IPS-NIHi7 (cell line): ENCODE measurements around the gene POLR3H.
"Not testable (repeated sequence)": the region's sequence is repeated elsewhere in the genome, so short reads cannot be mapped to it uniquely, and the experiment has no call there.

ENCODE experiments used
- DNase-seq: peaks from one replicate; pipeline ENCODE4 v3.0.0; 2012; ENCODE audit warnings: mixed read lengths; ENCODE audit errors: extremely low spot score

The POLR3H gene, protein sequence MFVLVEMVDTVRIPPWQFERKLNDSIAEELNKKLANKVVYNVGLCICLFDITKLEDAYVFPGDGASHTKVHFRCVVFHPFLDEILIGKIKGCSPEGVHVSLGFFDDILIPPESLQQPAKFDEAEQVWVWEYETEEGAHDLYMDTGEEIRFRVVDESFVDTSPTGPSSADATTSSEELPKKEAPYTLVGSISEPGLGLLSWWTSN

DNA sequence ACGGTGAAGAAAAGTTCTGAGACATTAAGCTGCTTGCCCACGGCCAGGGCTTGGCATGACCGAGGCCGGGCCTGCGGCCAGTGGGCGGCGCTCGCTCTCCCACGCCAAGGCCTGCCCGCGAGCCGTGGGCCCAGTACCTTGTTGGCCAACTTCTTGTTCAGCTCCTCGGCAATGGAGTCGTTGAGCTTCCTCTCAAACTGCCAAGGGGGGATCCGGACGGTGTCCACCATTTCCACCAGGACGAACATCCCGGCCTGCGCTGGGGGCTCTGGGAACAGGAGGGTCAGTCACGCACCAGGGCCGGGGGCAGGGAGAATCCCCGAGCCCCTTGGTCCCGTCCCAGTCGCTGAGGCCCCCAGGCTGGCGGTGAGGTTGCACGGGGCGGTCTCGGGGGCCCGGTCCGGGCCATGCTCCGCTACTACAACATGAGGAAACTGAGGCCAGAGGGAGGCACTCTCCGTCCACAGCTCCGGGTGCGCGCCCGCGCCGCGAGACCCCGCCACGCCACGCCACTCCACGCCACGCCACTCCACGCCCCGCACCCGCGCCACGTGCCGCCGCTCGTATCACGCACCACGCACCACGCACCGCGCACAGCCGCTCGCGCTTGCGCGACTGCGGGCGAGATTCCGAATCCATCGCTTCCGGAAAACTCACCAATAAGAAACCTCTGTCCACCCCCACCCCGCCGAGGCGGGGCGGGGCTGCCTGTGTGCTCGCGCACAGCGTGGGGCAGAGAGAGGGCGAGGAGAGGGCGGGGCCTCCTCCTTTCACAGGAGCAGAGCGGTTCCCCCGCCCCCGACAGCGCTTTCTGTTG lies at the start of gene POLR3H:
Gene POLR3H (minus strand): TSS at position 617 of the 817 bp plus-strand sequence. CDS start 369 bp downstream, at position 248.
- peak; percentile 99 for DNase-seq

DNA sequence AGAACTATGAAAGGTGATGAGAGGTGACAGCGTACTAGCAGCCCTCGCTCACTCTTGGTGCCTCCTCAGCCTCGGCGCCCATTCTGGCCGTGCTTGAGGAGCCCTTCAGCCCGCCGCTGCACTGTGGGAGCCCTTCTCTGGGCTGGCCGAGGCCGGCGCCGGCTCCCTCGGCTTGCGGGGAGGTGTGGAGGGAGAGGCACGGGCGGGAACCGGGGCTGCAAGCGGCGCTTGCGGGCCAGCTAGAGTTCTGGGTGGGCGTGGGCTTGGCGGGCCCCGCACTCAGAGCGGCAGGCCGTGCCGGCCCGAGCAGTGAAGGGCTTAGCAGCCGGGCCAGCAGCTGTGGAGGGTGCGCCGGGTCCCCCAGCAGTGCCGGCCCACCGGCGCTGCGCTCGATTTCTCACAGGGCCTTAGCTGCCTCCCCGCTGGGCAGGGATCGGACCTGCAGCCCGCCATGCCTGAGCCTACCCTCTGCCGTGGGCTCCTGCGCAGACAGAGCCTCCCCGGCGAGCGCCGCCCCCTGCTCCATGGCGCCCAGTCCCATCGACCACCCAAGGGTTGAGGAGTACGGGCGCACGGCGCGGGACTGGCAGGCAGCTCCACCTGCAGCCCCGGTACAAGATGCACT lies 49.2 kb upstream of the POLR3H start:
- DNase-seq: not testable (repeated sequence)

GRCh38 chr22:41589391-41590241 lies 45.3 kb upstream of the POLR3H start, which contains the start of gene PMM1:
TSS of gene PMM1 (minus strand) at chr22:41589840. CDS start at chr22:41589805, 35 bp downstream.
- DNase-seq: peak; percentile 100

DNA sequence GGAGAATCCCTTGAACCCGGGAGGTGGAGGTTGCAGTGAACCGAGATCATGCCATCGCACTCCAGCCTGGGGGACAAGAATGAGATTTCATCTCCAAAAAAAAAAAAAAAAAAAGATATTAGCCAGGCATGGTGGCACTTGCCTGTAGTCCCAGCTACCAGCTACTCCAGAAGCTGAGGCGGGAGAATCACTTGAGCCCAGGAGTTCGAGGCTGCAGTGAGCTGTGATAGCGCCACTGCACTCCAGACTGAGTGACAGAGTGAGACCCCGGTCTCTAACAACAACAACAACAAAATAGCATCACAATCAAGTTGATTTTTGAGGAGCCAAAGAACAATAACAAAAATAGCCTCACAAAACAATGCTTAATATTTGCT lies 43.1 kb upstream of the POLR3H start:
- no peak for DNase-seq

DNA sequence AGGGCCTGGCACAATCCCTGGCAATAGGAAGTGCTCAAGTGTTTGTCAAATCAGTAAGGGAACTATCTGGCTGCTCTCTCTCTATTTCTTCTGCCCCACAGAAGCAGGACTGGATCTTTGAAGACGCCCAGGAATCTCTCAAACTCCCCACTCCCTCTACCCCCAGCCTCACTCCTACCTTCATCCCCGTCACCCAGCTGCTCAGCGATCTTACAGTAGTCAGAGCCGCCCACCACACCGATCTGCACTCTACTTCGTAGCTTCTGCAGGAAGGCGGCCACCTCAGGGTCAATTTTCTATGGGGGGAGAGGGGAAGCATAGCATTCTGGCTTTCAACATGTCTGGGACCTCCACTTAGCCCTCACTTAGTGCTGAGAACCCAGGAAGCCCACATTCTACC lies 41.6 kb upstream of the POLR3H start:
- DNase-seq: no peak

DNA sequence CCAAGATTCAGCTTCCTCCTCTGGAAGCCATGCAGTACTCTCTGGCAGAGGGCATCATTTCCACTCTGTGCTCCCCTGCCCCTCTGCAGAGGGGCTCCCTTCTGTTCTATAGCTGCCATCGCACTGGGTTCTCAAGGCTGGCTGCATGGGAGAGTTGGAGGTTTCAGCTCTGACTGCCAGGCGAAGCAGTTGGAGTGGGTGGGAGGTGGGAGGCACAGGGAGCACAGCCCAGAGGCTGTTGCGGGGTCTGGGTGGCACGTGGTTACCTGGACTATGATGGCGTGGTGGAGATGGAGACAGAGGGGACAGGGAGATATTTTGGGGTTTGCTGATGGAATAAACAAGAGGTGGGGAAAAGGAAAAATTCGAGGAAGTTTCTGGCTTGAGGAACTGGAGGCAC lies 40.6 kb upstream of the POLR3H start:
- no peak for DNase-seq

GRCh38 chr22:41582694-41583093 lies 38.4 kb upstream of the POLR3H start:
- no peak for DNase-seq

DNA sequence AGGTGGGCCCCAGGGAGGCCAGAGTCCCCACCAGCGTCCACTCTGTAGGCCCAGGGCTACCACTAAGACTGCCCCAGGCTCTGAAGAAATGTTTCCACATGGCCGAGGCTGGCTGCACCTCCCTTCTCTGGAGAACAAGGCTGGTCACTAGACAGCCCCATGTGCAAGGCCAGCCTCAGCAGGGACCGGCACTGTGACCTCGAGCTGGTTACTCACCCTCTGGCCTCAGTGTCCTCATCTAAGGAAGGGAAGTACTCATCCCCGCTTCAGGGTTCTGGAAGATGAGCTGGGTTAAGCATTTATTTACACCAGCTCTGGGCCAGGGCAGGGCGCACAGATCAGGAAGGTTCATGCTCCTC lies 35.7 kb upstream of the POLR3H start:
- no peak for DNase-seq

DNA sequence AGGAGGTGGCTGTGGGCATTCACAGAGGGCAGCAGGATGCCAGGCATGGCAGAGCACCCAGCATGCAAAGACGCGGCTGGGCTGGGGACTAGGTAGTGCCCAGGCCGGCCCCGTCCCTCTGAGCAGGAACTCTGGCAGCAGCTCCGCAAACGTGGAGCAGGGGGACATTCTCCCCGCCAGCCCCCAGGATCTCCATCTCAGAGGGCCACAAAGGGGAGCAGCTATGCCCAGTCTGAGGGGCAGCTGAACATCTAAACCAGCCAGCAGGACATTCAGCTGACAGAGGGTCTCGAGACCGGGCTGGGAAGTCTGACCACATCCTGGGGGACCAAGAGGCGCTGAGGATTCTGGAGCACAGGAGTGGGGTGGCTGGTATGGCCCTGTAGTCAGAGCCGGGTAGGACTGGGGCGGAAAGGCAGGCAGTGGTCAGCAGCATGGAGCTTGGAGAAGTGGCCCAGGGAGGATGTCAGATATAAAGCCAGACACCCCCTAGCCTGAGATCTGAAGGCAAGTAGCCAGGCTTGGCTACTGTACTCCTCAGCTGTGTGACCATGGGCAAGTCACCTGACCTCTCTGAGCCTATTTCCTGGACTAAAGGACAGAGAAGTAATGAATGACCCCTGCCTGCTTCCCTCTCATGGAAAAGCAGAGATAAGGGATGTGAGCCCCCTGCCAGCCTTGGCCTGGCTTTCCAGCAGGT lies 35.2 kb upstream of the POLR3H start:
- DNase-seq: no peak

- no peak for DNase-seq
Observed at GRCh38 chr22:41578818-41579217, 34.5 kb upstream of the POLR3H start.

GRCh38 chr22:41578114-41578513 lies 33.8 kb upstream of the POLR3H start:
- no peak for DNase-seq

DNA sequence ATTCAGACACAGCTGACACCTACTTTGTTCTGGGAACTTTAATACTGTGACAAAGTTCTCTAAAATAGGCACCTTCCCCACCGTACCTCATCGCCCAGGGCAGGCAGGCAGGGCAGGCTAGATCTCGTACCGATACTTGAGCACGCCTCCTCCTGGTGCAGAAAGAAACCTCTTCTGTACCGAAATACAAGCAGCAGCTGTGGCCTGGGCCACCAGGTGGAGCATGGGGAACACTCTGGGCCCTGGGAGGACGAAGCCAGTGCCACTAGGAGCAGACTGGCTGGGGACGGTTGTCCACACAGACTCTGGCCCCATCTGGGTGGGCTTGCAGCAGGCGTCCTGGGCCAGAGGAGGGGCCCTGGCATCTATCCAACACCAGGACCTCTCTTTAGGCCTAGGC lies 32.6 kb upstream of the POLR3H start:
- DNase-seq: peak; percentile 91

- DNase-seq: no peak
Observed at GRCh38 chr22:41575533-41575932, 31.3 kb upstream of the POLR3H start.

DNA sequence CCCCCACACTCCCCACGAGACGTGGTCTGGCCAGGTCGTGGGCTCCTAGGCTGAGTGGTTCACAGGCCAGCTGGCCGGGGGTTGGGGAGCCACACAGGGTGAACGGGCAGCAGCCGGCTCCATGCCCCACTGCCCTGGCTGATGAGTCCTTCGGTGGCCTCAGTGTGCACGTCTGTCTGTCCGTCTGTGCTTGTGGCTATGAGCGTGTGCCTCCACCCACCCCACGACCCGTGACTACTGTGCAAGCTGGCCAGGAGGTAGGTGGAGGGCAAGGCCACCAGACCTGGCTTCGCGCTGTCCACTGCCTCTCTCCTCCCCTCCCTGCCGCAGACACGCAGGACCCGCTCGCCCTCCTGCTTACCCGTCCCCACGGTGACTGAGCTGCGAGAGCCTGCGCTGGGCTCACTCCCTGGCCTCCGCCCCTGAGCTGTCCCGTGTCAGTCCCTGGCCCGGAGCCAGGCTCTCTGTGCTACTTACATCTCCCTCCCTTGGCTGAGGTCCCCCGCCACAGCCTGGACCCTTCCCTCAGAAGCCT lies 30.6 kb upstream of the POLR3H start:
- no peak for DNase-seq

DNA sequence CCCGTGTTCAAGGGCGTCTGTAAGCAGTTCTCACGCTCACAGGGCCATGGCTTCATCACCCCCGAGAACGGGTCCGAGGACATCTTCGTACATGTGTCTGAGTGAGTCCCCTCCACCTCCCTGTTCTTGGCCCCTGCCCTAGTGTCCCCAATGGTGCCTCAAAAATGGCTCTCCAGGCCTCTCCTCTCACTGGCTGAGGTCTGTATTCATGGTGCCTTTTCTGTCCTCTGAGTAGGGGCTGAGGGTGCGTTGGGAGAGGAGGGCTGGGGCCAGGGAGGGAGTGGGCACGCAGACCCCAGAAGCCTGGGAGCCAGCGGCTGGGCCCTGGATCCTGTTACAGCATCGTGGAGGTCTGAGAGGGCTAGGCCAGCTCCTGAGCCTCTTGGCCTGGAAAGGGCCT lies 29.4 kb upstream of the POLR3H start:
- no peak for DNase-seq

- not testable (repeated sequence) for DNase-seq
Observed at GRCh38 chr22:41572305-41572704, 28.0 kb upstream of the POLR3H start.

GRCh38 chr22:41571786-41572185 lies 27.5 kb upstream of the POLR3H start:
- no peak for DNase-seq

DNA sequence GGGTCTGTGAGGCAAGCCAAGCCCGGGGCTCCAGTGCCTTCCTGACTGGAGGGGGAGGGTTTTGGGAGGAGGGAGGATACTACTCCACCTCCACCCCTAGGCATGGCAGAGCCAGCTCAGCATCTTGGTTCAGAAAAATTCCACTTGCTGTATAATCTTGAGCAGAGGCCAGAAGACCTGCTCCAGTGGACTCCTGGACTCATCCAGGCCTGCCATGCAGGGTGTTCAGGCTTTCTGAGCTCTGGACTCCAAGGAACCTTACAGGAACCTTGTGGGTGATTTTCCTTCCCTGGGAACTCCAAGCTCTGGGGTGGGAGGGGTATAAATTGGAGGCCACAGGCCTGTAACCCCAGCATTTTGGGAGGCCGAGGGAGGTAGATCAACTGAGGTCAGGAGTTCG lies 26.0 kb upstream of the POLR3H start:
- no peak for DNase-seq

- no peak for DNase-seq
Observed at GRCh38 chr22:41568811-41569210, 24.5 kb upstream of the POLR3H start.

DNA sequence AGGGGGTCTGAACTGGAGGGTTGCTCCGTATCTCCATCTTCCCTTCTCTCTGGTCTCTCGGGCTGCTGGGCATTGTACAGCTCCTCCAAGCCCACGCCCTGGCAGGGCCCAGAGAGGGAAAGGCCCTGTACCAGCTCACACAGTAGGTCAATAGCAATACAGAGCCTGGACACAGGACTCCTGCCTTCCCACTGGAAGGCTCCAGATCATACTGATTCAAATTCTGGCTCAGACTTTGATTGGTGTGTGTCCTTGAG lies 23.2 kb upstream of the POLR3H start:
- DNase-seq: no peak

GRCh38 chr22:41565403-41566054 lies 21.3 kb upstream of the POLR3H start:
- peak; percentile 53 for DNase-seq
